Activated CD4-positive, CD25-positive, alpha-beta regulatory T cell treated with anti-CD3 and anti-CD28 coated beads, Interleukin-2, amount 50 U/mL, for 72 hours (primary cell): Measurements from ENCODE around the gene HLCS.

Experiments
- DNase-seq: peaks from one replicate; pipeline ENCODE4 v3.0.0; 2021

HLCS gene

GRCh38 chr21:36766511-36766910, 200.0 kb downstream of the HLCS start:
- no peak for DNase-seq

GRCh38 chr21:36765229-36765628, 201.2 kb downstream of the HLCS start:
- no peak for DNase-seq

GRCh38 chr21:36763305-36763704, 203.2 kb downstream of the HLCS start:
- no peak for DNase-seq

GRCh38 chr21:36762642-36763041, 203.8 kb downstream of the HLCS start:
- no peak for DNase-seq

- DNase-seq, result no peak
Measured at GRCh38 chr21:36761685-36762084, 204.8 kb downstream of the HLCS start.

- DNase-seq, result no peak
Measured at GRCh38 chr21:36759348-36760083, 207.0 kb downstream of the HLCS start.

- no peak for DNase-seq
Measured at GRCh38 chr21:36757196-36757595, 209.3 kb downstream of the HLCS start.

- DNase-seq, result no peak
Measured at GRCh38 chr21:36756527-36756926, 209.9 kb downstream of the HLCS start.

- no peak for DNase-seq
Measured at GRCh38 chr21:36754241-36754898, 212.1 kb downstream of the HLCS start.

- DNase-seq, result no peak
Measured at GRCh38 chr21:36753556-36753955, 212.9 kb downstream of the HLCS start.

GRCh38 chr21:36751383-36751782, 215.1 kb downstream of the HLCS start:
- no peak for DNase-seq

GRCh38 chr21:36750576-36750959, 215.9 kb downstream of the HLCS start:
- DNase-seq, result no peak

GRCh38 chr21:36749935-36750575, 216.4 kb downstream of the HLCS start:
- no peak for DNase-seq

- peak; percentile 49 for DNase-seq
Measured at GRCh38 chr21:36747815-36748383, 218.6 kb downstream of the HLCS start.

GRCh38 chr21:36747041-36747814, 219.2 kb downstream of the HLCS start:
- no peak for DNase-seq

GRCh38 chr21:36745459-36745858, 221.0 kb downstream of the HLCS start:
- DNase-seq, result no peak

- no peak for DNase-seq
Measured at GRCh38 chr21:36744560-36745231, 221.8 kb downstream of the HLCS start.

- DNase-seq, result no peak
Measured at GRCh38 chr21:36744190-36744559, 222.3 kb downstream of the HLCS start.

GRCh38 chr21:36743446-36743845, 223.0 kb downstream of the HLCS start:
- no peak for DNase-seq

- DNase-seq, result no peak
Measured at GRCh38 chr21:36743008-36743407, 223.5 kb downstream of the HLCS start.

GRCh38 chr21:36741506-36741905, 225.0 kb downstream of the HLCS start:
- DNase-seq, result no peak

- DNase-seq, result no peak
Measured at GRCh38 chr21:36738489-36739126, 227.9 kb downstream of the HLCS start.
